ENCODE measurements around the gene LIME1. TPM values are rescaled to one million over a fixed set of nuclear protein-coding genes. Genes with fewer than 3 reads are reported as not detected.

The LIME1 gene
- total RNA-seq, 4 donors from 2014 or later, result 1.6 to 16.6 (median 4.8) TPM

- no peak for TF ChIP-seq CTCF (IDR thresholded peaks at IDR 0.05; ENCODE audit: low read depth)
Measured at GRCh38 chr20:63731410-63731809, 5.1 kb upstream of the LIME1 start.

- TF ChIP-seq CTCF (IDR thresholded peaks at IDR 0.05; ENCODE audit: low read depth), result no peak
Measured at GRCh38 chr20:63732118-63733095, 4.1 kb upstream of the LIME1 start.

GRCh38 chr20:63733117-63733516, 3.3 kb upstream of the LIME1 start:
- no peak for TF ChIP-seq CTCF (IDR thresholded peaks at IDR 0.05; ENCODE audit: low read depth)

- TF ChIP-seq CTCF (IDR thresholded peaks at IDR 0.05; ENCODE audit: low read depth), result no peak
Measured at GRCh38 chr20:63733579-63734081, 2.8 kb upstream of the LIME1 start.

- TF ChIP-seq CTCF (IDR thresholded peaks at IDR 0.05; ENCODE audit: low read depth), result no peak
Measured at GRCh38 chr20:63734111-63734945, 2.1 kb upstream of the LIME1 start.

GRCh38 chr20:63734946-63735858, 1.3 kb upstream of the LIME1 start:
- no peak for TF ChIP-seq CTCF (IDR thresholded peaks at IDR 0.05; ENCODE audit: low read depth)
